HL-60 (cell line): ENCODE data around the gene SUMO2.
A peak's percentile ranks its signal among the peaks of the same experiment; 100 is the strongest.

Source experiments
- DNase-seq, 2 experiments: peaks; one replicate each; pipeline ENCODE4 v3.0.0-alpha.2; 2010 to 2020; ENCODE audit warnings: low read depth in 1 of 2, low spot score in 1 of 2
- H3K27ac ChIP-seq: fragments of 250-450 bp; sonication (Bioruptor Pico); replicated peaks from 2 replicates; pipeline ENCODE4 v1.5.1; 2020; ENCODE audit warnings: mild to moderate bottlenecking, moderate library complexity
- H3K27me3 ChIP-seq: fragments of 250-450 bp; sonication (Bioruptor Pico); 2 replicates; pipeline ENCODE4 v1.5.1; 2021; ENCODE audit warnings: mild to moderate bottlenecking, moderate library complexity; ENCODE audit not compliant: insufficient read depth, poor library complexity, severe bottlenecking
- H3K4me3 ChIP-seq: replicated peaks from 2 replicates; pipeline ENCODE4 v1.5.1; 2011; ENCODE audit warnings: mild to moderate bottlenecking, control low read depth, low read length; ENCODE audit not compliant: insufficient read depth
- CTCF ChIP-seq: IDR thresholded peaks from one replicate; pipeline ENCODE4 v1.5.1; 2011; ENCODE audit warnings: low read length, control low read depth, inconsistent platforms; ENCODE audit not compliant: insufficient read depth
- GABPA ChIP-seq: IDR thresholded peaks from 2 replicates; pipeline ENCODE4 v1.6.1; 2012; ENCODE audit warnings: low read depth
- POLR2AphosphoS5 ChIP-seq: IDR thresholded peaks from 2 replicates; pipeline ENCODE4 v1.6.1; 2012; ENCODE audit warnings: low read depth
- REST ChIP-seq: IDR thresholded peaks from 2 replicates; pipeline ENCODE4 v1.6.1; 2012; ENCODE audit warnings: low read depth; ENCODE audit not compliant: insufficient replicate concordance
- SPI1 ChIP-seq: IDR thresholded peaks from 2 replicates; pipeline ENCODE4 v1.6.1; 2012; ENCODE audit warnings: low read depth, mild to moderate bottlenecking, borderline replicate concordance

Gene SUMO2

GRCh38 chr17:75152922-75153779, 29.6 kb downstream of the SUMO2 start:
- Histone ChIP-seq H3K4me3 (peak overlapping the region; percentile 73), H3K27me3 (no peaks in the 10 kb centered on the region), H3K27ac (peak overlapping the region; percentile 81)
- TF ChIP-seq SPI1 (peak; percentile 13; the same call in 1 of the 2 replicates), CTCF (no peak)
- peak in 1 of 2 experiments; percentile 71 for DNase-seq

GRCh38 chr17:75152523-75152921, 30.2 kb downstream of the SUMO2 start:
- H3K4me3 ChIP-seq, result peak overlapping the region; percentile 73
- H3K27ac ChIP-seq, result peak overlapping the region; percentile 81

GRCh38 chr17:75151930-75152329, 30.8 kb downstream of the SUMO2 start:
- no peaks in the 10 kb centered on the region for H3K27me3 ChIP-seq
- no peak overlapping the region; the same call in 1 of the 2 replicates for H3K27ac ChIP-seq
- no peak for DNase-seq
- peak overlapping the region; percentile 73 for H3K4me3 ChIP-seq
- TF ChIP-seq GABPA (no peak), SPI1 (no peak), CTCF (no peak), REST (no peak), POLR2AphosphoS5 (no peak)

More at GRCh38 chr17:75152523-75152921, 30.2 kb downstream of the SUMO2 start:
- TF ChIP-seq POLR2AphosphoS5, result no peak
- no peak for TF ChIP-seq CTCF
- no peak for TF ChIP-seq REST
- no peak for TF ChIP-seq SPI1
- no peak for TF ChIP-seq GABPA
- H3K27me3 ChIP-seq, result no peaks in the 10 kb centered on the region
- no peak for DNase-seq
